Peyer's patch (tissue), 4 donors: ENCODE measurements around the gene CCDC85B.

Experiments
- CTCF ChIP-seq, 6 experiments: fragments of 450-650 bp in 4 of 6; fragments of 200-600 bp in 2 of 6; sonication (generic) in 1 of 6; IDR thresholded peaks; one replicate each; pipeline ENCODE4 v1.5.1; 2017 to 2019; ENCODE audit warnings: antibody characterized with exemption in 6 of 6, mild to moderate bottlenecking in 3 of 6, moderate library complexity in 1 of 6
- POLR2A ChIP-seq, 2 donors: fragments of 450-650 bp; IDR thresholded peaks; one replicate each; pipeline ENCODE4 v1.5.1; 2017; ENCODE audit warnings: antibody characterized with exemption in 2 of 2, mild to moderate bottlenecking in 2 of 2, moderate library complexity in 2 of 2

GRCh38 chr11:65863889-65864705 is 26.4 kb upstream of the CCDC85B start:
- TF ChIP-seq CTCF (IDR thresholded peaks at IDR 0.05) (no peak), POLR2A (IDR thresholded peaks at IDR 0.05) (no peak)
